ENCODE measurements around the gene CNIH1.

Gene CNIH1

GRCh38 chr14:54440873-54441868, at the start of gene CNIH1:
CNIH1 (minus strand) TSS chr14:54441374; CDS start chr14:54441327, 47 bp downstream.
- Mint-ChIP-seq H3K36me3 (ENCODE audit: low read depth) (peaks cover 11% of the 10 kb centered on the region), H3K27ac (peak within 1 kb of the TSS; percentile 73), H3K4me3 (peak within 1 kb of the TSS; percentile 79), H3K27me3 (no peaks in the 10 kb centered on the region), H3K4me1 (ENCODE audit: low read depth) (peaks cover 40% of the 10 kb centered on the region), H3K9me3 (no peaks in the 10 kb centered on the region)
- intact Hi-C loops (cut with micrococcal nuclease), result loop anchor here (1.0 to 2.0 kb wide), 2 partner anchors 9 to 44 kb away; partner anchors contain the start of gene CDKN3

GRCh38 chr14:54490445-54491175, 49.4 kb upstream of the CNIH1 start:
- Mint-ChIP-seq H3K27ac (peak overlapping the region; percentile 89), H3K4me1 (ENCODE audit: low read depth) (peaks cover 54% of the 10 kb centered on the region), H3K9me3 (no peaks in the 10 kb centered on the region), H3K4me3 (no peak overlapping the region), H3K27me3 (no peaks in the 10 kb centered on the region), H3K36me3 (ENCODE audit: low read depth) (peaks cover 28% of the 10 kb centered on the region)
- intact Hi-C loops (cut with micrococcal nuclease), result no loop called here

GRCh38 chr14:54489731-54490444, 48.7 kb upstream of the CNIH1 start:
- Mint-ChIP-seq H3K27ac (peak overlapping the region; percentile 89), H3K4me1 (ENCODE audit: low read depth) (peaks cover 62% of the 10 kb centered on the region), H3K9me3 (no peaks in the 10 kb centered on the region), H3K4me3 (peak overlapping the region; percentile 70), H3K36me3 (ENCODE audit: low read depth) (peaks cover 28% of the 10 kb centered on the region), H3K27me3 (no peaks in the 10 kb centered on the region)
- intact Hi-C loops (cut with micrococcal nuclease), result loop anchor here (1.0 to 5.0 kb wide), 3 partner anchors 19 to 93 kb away; partner anchors contain the start of genes CDKN3 and CGRRF1

GRCh38 chr14:54489318-54489683, 48.1 kb upstream of the CNIH1 start:
- Mint-ChIP-seq H3K27ac (peak overlapping the region; percentile 89), H3K9me3 (no peaks in the 10 kb centered on the region), H3K4me1 (ENCODE audit: low read depth) (peaks cover 68% of the 10 kb centered on the region), H3K36me3 (ENCODE audit: low read depth) (peaks cover 28% of the 10 kb centered on the region), H3K4me3 (peak overlapping the region; percentile 70), H3K27me3 (no peaks in the 10 kb centered on the region)
- intact Hi-C loops (cut with micrococcal nuclease), result loop anchor here (1.0 to 5.0 kb wide), 3 partner anchors 20 to 92 kb away; partner anchors contain the start of genes CDKN3 and CGRRF1

GRCh38 chr14:54488646-54489317, 47.6 kb upstream of the CNIH1 start, which contains the start of gene GMFB:
GMFB (minus strand) TSS chr14:54488980; CDS start chr14:54488927, 53 bp downstream.
- no peaks in the 10 kb centered on the region for H3K27me3 Mint-ChIP-seq
- peaks cover 73% of the 10 kb centered on the region for H3K4me1 Mint-ChIP-seq (ENCODE audit: low read depth)
- H3K27ac Mint-ChIP-seq, result peak within 1 kb of the TSS; percentile 89
- H3K36me3 Mint-ChIP-seq (ENCODE audit: low read depth), result peaks cover 28% of the 10 kb centered on the region
- H3K9me3 Mint-ChIP-seq, result no peaks in the 10 kb centered on the region
- intact Hi-C loops (cut with micrococcal nuclease), result loop anchor here (1.0 to 5.0 kb wide), 3 partner anchors 21 to 92 kb away; partner anchors contain the start of genes CDKN3 and CGRRF1
- peak within 1 kb of the TSS; percentile 70 for H3K4me3 Mint-ChIP-seq

GRCh38 chr14:54488318-54488645, 47.1 kb upstream of the CNIH1 start:
- peak overlapping the region; percentile 70 for H3K4me3 Mint-ChIP-seq
- peak overlapping the region; percentile 89 for H3K27ac Mint-ChIP-seq

GRCh38 chr14:54487771-54488170, 46.6 kb upstream of the CNIH1 start:
- Mint-ChIP-seq H3K9me3 (no peaks in the 10 kb centered on the region), H3K4me3 (peak overlapping the region; percentile 70), H3K36me3 (ENCODE audit: low read depth) (peaks cover 33% of the 10 kb centered on the region), H3K4me1 (ENCODE audit: low read depth) (peaks cover 75% of the 10 kb centered on the region), H3K27ac (peak overlapping the region; percentile 89), H3K27me3 (no peaks in the 10 kb centered on the region)
- intact Hi-C loops (cut with micrococcal nuclease), result loop anchor here (2.0 to 5.0 kb wide), 2 partner anchors 35 to 91 kb away; partner anchors contain the start of gene CDKN3

More at GRCh38 chr14:54488318-54488645, 47.1 kb upstream of the CNIH1 start:
- intact Hi-C loops (cut with micrococcal nuclease), result loop anchor here (2.0 to 5.0 kb wide), 2 partner anchors 36 to 91 kb away; partner anchors contain the start of gene CDKN3
- Mint-ChIP-seq H3K27me3 (no peaks in the 10 kb centered on the region), H3K36me3 (ENCODE audit: low read depth) (peaks cover 28% of the 10 kb centered on the region), H3K9me3 (no peaks in the 10 kb centered on the region), H3K4me1 (ENCODE audit: low read depth) (peaks cover 75% of the 10 kb centered on the region)

- Mint-ChIP-seq H3K9me3 (no peaks in the 10 kb centered on the region), H3K27me3 (no peaks in the 10 kb centered on the region), H3K4me3 (no peak overlapping the region), H3K36me3 (ENCODE audit: low read depth) (peaks cover 43% of the 10 kb centered on the region), H3K4me1 (ENCODE audit: low read depth) (peaks cover 75% of the 10 kb centered on the region), H3K27ac (peak overlapping the region; percentile 65)
- intact Hi-C loops (cut with micrococcal nuclease), result loop anchor here (5.0 kb wide), 1 partner anchor 34 kb away; no protein-coding TSS in a partner anchor
These were observed 45.5 kb upstream of the CNIH1 start for GRCh38 chr14:54486685-54487084.

GRCh38 chr14:54483846-54484245, 42.7 kb upstream of the CNIH1 start:
- Mint-ChIP-seq H3K4me3 (peak overlapping the region; percentile 55), H3K27ac (peak overlapping the region; percentile 65), H3K4me1 (ENCODE audit: low read depth) (peaks cover 53% of the 10 kb centered on the region), H3K36me3 (ENCODE audit: low read depth) (peaks cover 62% of the 10 kb centered on the region), H3K27me3 (no peaks in the 10 kb centered on the region), H3K9me3 (no peaks in the 10 kb centered on the region)
- intact Hi-C loops (cut with micrococcal nuclease), result no loop called here

- Mint-ChIP-seq H3K27ac (peak overlapping the region; percentile 65), H3K9me3 (no peaks in the 10 kb centered on the region), H3K4me1 (ENCODE audit: low read depth) (peaks cover 53% of the 10 kb centered on the region), H3K4me3 (peak overlapping the region; percentile 55), H3K36me3 (ENCODE audit: low read depth) (peaks cover 65% of the 10 kb centered on the region), H3K27me3 (no peaks in the 10 kb centered on the region)
- intact Hi-C loops (cut with micrococcal nuclease), result no loop called here
These were observed 42.0 kb upstream of the CNIH1 start for GRCh38 chr14:54483073-54483745.

- no peak overlapping the region for H3K27ac Mint-ChIP-seq
- H3K9me3 Mint-ChIP-seq, result no peaks in the 10 kb centered on the region
- intact Hi-C loops (cut with micrococcal nuclease), result no loop called here
- no peaks in the 10 kb centered on the region for H3K27me3 Mint-ChIP-seq
- H3K4me3 Mint-ChIP-seq, result no peak overlapping the region
- peaks cover 58% of the 10 kb centered on the region for H3K36me3 Mint-ChIP-seq (ENCODE audit: low read depth)
- peaks cover 40% of the 10 kb centered on the region for H3K4me1 Mint-ChIP-seq (ENCODE audit: low read depth)
These were observed 40.5 kb upstream of the CNIH1 start for GRCh38 chr14:54481695-54482094.

GRCh38 chr14:54480830-54481562, 39.8 kb upstream of the CNIH1 start:
- Mint-ChIP-seq H3K4me1 (ENCODE audit: low read depth) (peaks cover 39% of the 10 kb centered on the region), H3K9me3 (no peaks in the 10 kb centered on the region), H3K4me3 (no peak overlapping the region), H3K27me3 (no peaks in the 10 kb centered on the region), H3K36me3 (ENCODE audit: low read depth) (peaks cover 58% of the 10 kb centered on the region), H3K27ac (no peak overlapping the region)
- intact Hi-C loops (cut with micrococcal nuclease), result no loop called here

All from dendritic cell treated with granulocyte-macrophage colony-stimulating factor and Interleukin-4, amounts not matched to agents 40 ng/mL and 50 ng/mL, for 4 days (primary cell).